Stimulated activated CD8-positive, alpha-beta memory T cell treated with anti-CD3 and anti-CD28 coated beads, Interleukin-4, amount 100 ng/mL, for 48 hours (primary cell): ENCODE data around the gene ANGPT4.
A peak's percentile ranks its signal among the peaks of the same experiment; 100 is the strongest.

Experiments used
- DNase-seq: peaks from one replicate; pipeline ENCODE4 v3.0.0-alpha.2; 2020

The ANGPT4 gene

GRCh38 chr20:842547-842940, 73.6 kb downstream of the ANGPT4 start:
- DNase-seq: no peak

- DNase-seq: no peak
Measured at GRCh38 chr20:841568-842546, 74.3 kb downstream of the ANGPT4 start.

GRCh38 chr20:840858-841567, 75.1 kb downstream of the ANGPT4 start:
- DNase-seq: no peak

- no peak for DNase-seq
Measured at GRCh38 chr20:840503-840857, 75.7 kb downstream of the ANGPT4 start.

- DNase-seq: no peak
Measured at GRCh38 chr20:839626-840025, 76.5 kb downstream of the ANGPT4 start.

GRCh38 chr20:839015-839414, 77.1 kb downstream of the ANGPT4 start:
- no peak for DNase-seq

- DNase-seq: no peak
Measured at GRCh38 chr20:836190-836589, 79.9 kb downstream of the ANGPT4 start.

- no peak for DNase-seq
Measured at GRCh38 chr20:835608-836045, 80.5 kb downstream of the ANGPT4 start.

- DNase-seq: no peak
Measured at GRCh38 chr20:834151-834746, 81.9 kb downstream of the ANGPT4 start.

- peak; percentile 96 for DNase-seq
Measured at GRCh38 chr20:833450-834150, 82.5 kb downstream of the ANGPT4 start, which contains the start of gene FAM110A. Gene FAM110A, plus strand, starts transcription at chr20:833715. Its CDS starts 11,090 bp downstream, at chr20:844805.

GRCh38 chr20:833121-833449, 83.0 kb downstream of the ANGPT4 start:
- no peak for DNase-seq

- no peak for DNase-seq
Measured at GRCh38 chr20:831956-832355, 84.2 kb downstream of the ANGPT4 start.

- peak; percentile 7 for DNase-seq
Measured at GRCh38 chr20:831251-831650, 84.9 kb downstream of the ANGPT4 start.

- no peak for DNase-seq
Measured at GRCh38 chr20:830011-830521, 86.1 kb downstream of the ANGPT4 start.

GRCh38 chr20:829551-829950, 86.6 kb downstream of the ANGPT4 start:
- peak; percentile 12 for DNase-seq

- peak; percentile 22 for DNase-seq
Measured at GRCh38 chr20:828987-829386, 87.1 kb downstream of the ANGPT4 start.

- peak; percentile 7 for DNase-seq
Measured at GRCh38 chr20:827981-828380, 88.2 kb downstream of the ANGPT4 start.

GRCh38 chr20:826695-827323, 89.3 kb downstream of the ANGPT4 start:
- peak; percentile 10 for DNase-seq

- DNase-seq: peak; percentile 18
Measured at GRCh38 chr20:825710-826421, 90.3 kb downstream of the ANGPT4 start.

GRCh38 chr20:824916-825315, 91.2 kb downstream of the ANGPT4 start:
- peak; percentile 10 for DNase-seq

- DNase-seq: peak; percentile 11
Measured at GRCh38 chr20:824490-824889, 91.6 kb downstream of the ANGPT4 start.

- DNase-seq: no peak
Measured at GRCh38 chr20:823574-823902, 92.6 kb downstream of the ANGPT4 start.
